B cell (primary cell): Measurements from ENCODE around the gene RELCH.

ENCODE experiments used
- CTCF ChIP-seq: fragments of 200-600 bp; IDR thresholded peaks from one replicate; pipeline ENCODE4 v1.8.0; 2022; ENCODE audit warnings: antibody characterized with exemption, mild to moderate bottlenecking
- EZH2 ChIP-seq: IDR thresholded peaks from 2 replicates; pipeline ENCODE4 v1.6.1; 2012; ENCODE audit warnings: borderline replicate concordance, low read depth, mild to moderate bottlenecking, moderate library complexity, low read length; ENCODE audit not compliant: insufficient read depth, poor library complexity, severe bottlenecking

GRCh38 chr18:62280786-62281185, 93.7 kb downstream of the RELCH start:
- no peak for TF ChIP-seq CTCF
- TF ChIP-seq EZH2 = no peak
